ENCODE results near the gene CCL13.

DNA sequence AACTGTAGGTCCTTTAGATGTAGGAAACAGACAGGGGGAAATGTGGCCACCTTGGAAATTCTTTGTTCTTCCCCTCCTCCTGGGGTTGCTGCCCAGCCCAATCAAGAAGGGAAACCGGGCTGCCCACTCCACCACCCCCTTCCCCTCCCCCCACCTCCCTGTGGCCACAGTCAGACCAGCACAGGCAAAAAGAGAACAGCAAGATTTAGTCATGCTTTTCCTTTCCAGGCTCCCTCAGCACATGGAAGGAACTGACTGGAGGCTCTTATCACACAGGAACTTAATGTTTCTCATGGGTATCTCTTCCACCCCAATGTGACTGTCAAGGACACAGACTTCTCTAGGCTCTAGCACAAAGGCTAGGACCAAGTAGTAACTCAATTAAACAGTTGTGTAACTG, 9.7 kb downstream of the CCL13 start:
- TF ChIP-seq, protein P1, sequence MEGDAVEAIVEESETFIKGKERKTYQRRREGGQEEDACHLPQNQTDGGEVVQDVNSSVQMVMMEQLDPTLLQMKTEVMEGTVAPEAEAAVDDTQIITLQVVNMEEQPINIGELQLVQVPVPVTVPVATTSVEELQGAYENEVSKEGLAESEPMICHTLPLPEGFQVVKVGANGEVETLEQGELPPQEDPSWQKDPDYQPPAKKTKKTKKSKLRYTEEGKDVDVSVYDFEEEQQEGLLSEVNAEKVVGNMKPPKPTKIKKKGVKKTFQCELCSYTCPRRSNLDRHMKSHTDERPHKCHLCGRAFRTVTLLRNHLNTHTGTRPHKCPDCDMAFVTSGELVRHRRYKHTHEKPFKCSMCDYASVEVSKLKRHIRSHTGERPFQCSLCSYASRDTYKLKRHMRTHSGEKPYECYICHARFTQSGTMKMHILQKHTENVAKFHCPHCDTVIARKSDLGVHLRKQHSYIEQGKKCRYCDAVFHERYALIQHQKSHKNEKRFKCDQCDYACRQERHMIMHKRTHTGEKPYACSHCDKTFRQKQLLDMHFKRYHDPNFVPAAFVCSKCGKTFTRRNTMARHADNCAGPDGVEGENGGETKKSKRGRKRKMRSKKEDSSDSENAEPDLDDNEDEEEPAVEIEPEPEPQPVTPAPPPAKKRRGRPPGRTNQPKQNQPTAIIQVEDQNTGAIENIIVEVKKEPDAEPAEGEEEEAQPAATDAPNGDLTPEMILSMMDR (IDR thresholded peaks at IDR 0.05): no peak
- TF ChIP-seq RNF2 (IDR thresholded peaks at IDR 0.05; ENCODE audit: borderline replicate concordance, low read depth) (no peak), FOSB (CRISPR knock-in tag; IDR thresholded peaks at IDR 0.05) (no peak), EHMT2 (IDR thresholded peaks at IDR 0.05; ENCODE audit: low read depth) (no peak), POLR2A (IDR thresholded peaks at IDR 0.05; ENCODE audit: low read length) (no peak), HEYL (CRISPR knock-in tag; IDR thresholded peaks at IDR 0.05) (no peak), MYC (IDR thresholded peaks at IDR 0.05; ENCODE audit: borderline replicate concordance, low read length) (no peak), KDM1A (IDR thresholded peaks at IDR 0.05; ENCODE audit: low read depth) (no peak), NFE2L2 (conservative IDR thresholded peaks at IDR 0.05; ENCODE audit: low read length) (no peak)
- TF ChIP-seq, protein P2, sequence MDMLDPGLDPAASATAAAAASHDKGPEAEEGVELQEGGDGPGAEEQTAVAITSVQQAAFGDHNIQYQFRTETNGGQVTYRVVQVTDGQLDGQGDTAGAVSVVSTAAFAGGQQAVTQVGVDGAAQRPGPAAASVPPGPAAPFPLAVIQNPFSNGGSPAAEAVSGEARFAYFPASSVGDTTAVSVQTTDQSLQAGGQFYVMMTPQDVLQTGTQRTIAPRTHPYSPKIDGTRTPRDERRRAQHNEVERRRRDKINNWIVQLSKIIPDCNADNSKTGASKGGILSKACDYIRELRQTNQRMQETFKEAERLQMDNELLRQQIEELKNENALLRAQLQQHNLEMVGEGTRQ (IDR thresholded peaks at IDR 0.05): no peak
- TF ChIP-seq, protein P3, sequence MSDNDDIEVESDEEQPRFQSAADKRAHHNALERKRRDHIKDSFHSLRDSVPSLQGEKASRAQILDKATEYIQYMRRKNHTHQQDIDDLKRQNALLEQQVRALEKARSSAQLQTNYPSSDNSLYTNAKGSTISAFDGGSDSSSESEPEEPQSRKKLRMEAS (IDR thresholded peaks at IDR 0.05): no peak
- TF ChIP-seq, protein P4, sequence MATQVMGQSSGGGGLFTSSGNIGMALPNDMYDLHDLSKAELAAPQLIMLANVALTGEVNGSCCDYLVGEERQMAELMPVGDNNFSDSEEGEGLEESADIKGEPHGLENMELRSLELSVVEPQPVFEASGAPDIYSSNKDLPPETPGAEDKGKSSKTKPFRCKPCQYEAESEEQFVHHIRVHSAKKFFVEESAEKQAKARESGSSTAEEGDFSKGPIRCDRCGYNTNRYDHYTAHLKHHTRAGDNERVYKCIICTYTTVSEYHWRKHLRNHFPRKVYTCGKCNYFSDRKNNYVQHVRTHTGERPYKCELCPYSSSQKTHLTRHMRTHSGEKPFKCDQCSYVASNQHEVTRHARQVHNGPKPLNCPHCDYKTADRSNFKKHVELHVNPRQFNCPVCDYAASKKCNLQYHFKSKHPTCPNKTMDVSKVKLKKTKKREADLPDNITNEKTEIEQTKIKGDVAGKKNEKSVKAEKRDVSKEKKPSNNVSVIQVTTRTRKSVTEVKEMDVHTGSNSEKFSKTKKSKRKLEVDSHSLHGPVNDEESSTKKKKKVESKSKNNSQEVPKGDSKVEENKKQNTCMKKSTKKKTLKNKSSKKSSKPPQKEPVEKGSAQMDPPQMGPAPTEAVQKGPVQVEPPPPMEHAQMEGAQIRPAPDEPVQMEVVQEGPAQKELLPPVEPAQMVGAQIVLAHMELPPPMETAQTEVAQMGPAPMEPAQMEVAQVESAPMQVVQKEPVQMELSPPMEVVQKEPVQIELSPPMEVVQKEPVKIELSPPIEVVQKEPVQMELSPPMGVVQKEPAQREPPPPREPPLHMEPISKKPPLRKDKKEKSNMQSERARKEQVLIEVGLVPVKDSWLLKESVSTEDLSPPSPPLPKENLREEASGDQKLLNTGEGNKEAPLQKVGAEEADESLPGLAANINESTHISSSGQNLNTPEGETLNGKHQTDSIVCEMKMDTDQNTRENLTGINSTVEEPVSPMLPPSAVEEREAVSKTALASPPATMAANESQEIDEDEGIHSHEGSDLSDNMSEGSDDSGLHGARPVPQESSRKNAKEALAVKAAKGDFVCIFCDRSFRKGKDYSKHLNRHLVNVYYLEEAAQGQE (IDR thresholded peaks at IDR 0.05): no peak
